GM11168 (cell line): ENCODE measurements around the gene APIP.

ENCODE experiments used
- in situ Hi-C: fragments of 300-500 bp; cut with MboI; formaldehyde crosslinking; loops from one replicate; pipeline ENCODE4 v1.12.0; 2022; ENCODE audit warnings: low sequenced_read_pairs; ENCODE audit not compliant: unreplicated experiment

APIP gene

DNA sequence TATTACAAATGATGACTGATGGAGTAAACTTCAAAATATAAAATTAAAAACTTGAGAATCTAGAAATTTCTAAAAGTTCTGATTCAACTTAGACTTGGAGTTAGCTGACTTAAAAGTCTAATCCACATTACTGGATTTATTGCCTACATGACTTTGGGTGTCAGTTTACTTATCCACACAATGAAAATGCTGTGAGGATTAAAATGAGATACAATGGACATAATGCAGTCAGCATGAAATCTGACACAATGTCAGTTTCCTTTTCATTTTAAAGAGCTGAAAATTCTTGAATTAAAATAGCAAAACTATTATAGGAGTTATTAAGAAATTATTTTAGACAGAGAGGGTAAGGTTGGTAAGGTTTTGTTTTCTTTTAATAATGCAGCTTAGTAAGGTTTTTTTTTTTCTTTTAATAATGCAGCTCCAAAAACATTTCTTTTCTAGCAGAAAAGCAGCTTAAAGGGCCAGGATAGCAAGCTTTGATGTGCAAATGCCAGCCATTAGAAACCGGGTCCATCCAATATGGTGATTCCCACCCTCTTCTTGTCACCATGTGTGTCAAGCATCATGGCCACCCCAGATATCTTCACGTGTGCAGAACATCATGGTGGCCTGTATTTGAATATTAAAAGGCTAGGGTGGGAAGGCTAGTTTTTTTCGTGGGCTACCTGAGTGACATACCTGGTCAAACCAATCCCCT, 18.9 kb downstream of the APIP start:
- in situ Hi-C loops, result loop anchor here (10.0 kb wide), 1 partner anchor 313 kb away; no protein-coding TSS in a partner anchor

DNA sequence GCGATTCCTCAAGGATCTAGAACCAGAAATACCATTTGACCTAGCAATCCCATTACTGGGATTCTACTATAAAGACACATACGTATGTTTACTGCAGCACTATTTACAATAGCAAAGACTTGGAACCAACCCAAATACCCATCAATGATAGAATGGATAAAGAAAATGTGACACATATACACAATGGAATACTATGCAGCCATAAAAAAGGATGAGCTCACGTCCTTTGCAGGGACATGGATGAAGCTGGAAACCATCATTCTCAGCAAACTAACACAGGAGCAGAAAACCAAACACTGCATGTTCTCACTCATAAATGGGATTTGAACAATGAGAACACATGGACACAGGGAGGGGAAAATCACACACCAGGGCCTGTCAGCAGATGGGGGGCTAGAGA, 20.0 kb downstream of the APIP start:
- in situ Hi-C loops, result loop anchor here (10.0 kb wide), 1 partner anchor 311 kb away; no protein-coding TSS in a partner anchor

DNA sequence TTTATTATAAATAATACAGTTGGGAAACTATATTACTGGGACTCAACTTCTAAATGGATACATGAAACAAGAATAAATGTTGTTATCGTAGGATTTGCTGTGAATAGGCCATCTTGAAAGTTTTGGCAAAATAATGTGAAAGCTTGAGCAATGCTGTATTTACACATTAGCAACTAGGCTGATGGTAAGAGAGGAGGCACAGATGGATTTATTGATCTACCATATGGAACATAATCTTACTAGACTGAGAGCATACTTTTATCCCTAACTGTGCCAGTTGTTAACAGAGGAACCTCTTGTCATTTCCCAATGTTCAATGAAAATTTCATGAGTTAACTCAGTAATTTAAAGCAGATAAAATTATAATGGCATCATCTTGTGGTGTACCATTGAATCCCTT, 22.8 kb downstream of the APIP start:
- in situ Hi-C loops, result loop anchor here (10.0 kb wide), 1 partner anchor 309 kb away; no protein-coding TSS in a partner anchor

DNA sequence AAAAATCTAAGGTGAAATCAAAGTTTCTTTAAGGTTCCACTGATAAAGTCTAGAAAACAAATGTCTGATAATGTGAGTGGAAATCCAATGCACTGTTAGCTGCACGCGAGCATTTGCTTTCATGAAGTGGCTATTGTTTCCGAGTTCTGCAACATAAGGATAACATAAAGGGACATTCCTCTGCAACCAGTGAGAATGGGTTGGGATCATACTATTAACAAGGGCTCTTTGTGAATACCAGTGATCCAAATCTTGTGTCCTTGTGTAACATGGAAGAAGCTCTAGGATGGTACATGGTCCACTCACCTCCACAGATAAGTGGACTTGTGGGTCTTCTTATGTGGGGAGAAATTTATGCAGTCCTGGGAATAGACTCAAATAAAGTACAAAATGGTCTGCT, 24.6 kb downstream of the APIP start:
- in situ Hi-C loops, result loop anchor here (10.0 kb wide), 1 partner anchor 307 kb away; no protein-coding TSS in a partner anchor

DNA sequence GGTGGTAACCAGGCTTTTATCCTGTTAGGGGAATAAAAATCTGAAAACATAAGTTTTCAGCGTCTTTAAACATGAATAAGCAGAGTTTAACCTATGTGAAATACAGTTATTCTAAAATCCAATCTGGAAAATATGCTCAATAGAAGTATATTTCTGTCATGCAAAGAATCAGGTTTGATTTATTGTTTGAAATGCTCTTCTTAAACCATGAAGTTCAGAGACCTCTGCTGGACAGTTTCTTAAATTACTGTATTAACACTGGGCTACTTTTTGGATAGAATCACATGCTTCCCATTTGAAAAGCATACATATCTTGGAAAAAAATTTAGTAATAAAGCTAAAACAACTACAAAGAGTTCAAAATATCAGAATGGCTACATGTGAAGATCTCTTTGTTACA, 25.4 kb downstream of the APIP start:
- in situ Hi-C loops, result loop anchor here (10.0 kb wide), 1 partner anchor 306 kb away; no protein-coding TSS in a partner anchor

DNA sequence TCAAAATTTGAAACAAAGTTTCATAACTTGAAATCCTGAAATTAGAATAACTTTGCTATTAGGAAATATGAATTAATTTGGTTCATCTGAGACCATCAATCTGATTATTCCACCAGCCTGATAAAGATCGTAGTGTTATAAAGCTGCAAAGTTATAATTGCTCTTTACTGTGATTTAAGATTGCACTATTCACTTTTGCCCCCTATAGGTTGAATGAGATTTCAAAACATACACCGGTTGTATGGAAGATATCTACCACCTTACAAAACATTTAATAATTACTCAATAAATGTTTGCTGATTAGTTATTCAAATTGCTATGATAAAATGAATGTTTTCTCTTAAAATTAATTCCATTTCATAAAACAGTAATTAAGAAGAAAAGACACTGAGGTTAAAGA, 26.1 kb downstream of the APIP start:
- in situ Hi-C loops, result loop anchor here (10.0 kb wide), 1 partner anchor 305 kb away; no protein-coding TSS in a partner anchor

DNA sequence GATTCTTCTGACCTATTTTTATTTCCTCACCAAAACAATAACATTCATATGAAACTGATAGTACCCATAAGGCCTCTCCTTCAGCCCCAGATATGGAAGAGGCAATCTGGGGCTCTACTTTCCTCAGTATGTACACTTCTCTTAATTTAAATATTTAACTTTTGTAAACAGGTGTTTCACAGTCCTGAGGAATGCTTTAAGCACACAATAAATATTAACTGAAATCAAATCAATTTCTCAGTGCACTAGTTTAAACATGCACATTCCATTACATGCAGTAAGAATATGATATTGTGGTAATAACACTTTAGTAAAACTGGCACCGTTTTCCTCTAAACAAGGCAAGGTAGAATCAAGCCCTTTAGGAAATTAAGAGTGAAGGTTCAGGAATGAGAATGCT, 28.9 kb downstream of the APIP start:
- in situ Hi-C loops, result no loop called here

DNA sequence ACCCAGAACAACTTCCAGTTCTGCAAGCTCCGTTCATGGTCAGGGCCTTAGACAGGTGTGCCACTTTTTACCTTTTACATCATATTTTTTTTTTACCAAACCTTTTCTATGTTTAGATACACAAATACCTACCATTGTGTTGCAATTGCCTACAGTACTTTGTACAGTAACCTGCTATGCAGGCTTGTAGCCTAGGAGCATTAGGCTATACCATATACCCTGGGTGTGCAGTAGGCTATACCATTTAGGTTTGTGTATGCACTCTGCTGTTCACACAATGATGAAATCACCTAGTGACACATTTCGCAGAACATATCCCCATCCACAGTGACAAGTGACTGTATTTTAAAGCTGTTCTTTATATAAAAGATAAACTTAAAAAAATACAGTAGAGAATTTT, 29.6 kb downstream of the APIP start:
- in situ Hi-C loops, result no loop called here

DNA sequence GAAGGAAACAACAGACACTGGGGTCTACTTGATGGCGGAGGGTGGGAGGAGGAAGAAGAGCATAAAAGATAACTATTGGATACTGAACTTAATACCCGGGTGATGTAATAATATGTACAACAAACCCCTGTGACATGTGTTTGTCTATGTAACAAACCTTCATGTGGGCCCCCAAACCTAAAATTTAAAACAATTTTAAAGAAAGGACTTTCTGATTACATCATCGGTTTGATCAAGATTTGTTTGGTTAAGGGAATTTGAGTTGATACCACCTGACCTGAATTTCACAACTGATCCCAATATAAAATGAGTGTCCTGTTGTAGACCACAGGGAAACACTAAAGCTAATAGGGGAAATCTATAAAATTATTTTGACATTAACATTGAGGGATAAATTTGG, 34.3 kb downstream of the APIP start:
- in situ Hi-C loops, result no loop called here

DNA sequence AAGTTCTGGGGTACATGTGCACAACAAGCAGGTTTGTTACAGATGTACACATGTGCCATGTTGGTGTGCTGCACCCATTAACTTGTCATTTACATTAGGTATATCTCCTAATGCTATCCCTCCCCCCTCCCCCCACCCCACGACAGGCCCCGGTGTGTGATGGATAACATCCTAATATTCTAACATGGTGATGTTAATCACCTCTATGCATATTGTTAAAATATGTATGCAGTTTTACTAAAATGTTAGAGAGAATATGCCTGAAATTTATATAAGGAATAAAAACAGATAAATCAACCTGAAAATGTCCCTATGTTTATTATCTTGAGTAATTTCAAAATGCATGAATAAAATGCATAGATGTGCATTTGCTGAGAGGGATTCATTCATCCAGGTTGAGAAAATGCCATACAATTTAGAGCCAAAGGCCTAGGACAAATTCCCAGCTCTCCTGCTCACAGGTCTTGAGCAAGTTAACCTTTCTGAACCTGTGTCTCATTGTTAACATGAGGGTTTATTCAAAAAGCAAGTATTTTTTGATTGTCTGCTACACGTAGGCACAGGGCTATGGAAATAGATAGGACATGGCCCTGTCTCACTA, 38.7 kb downstream of the APIP start:
- in situ Hi-C loops, result no loop called here

DNA sequence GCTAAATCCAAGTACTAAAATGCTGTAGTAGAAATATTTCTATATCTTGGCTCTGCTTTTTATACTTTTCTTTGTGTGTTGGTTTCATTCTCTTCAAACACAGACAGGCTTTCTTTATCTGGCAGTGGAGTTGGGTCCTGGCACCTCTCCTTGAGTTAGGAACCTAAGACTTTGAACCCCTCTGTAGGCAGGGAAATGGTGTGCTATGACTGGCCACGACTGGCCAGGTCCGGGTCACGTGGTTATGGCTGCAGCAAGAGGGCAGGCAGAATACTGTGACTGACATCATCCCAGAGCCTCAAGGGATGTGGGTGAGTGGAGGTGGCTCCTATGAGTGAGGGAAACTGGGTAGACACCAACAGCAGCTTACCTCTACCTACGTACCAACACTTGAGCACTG, 42.0 kb downstream of the APIP start:
- in situ Hi-C loops, result no loop called here

DNA sequence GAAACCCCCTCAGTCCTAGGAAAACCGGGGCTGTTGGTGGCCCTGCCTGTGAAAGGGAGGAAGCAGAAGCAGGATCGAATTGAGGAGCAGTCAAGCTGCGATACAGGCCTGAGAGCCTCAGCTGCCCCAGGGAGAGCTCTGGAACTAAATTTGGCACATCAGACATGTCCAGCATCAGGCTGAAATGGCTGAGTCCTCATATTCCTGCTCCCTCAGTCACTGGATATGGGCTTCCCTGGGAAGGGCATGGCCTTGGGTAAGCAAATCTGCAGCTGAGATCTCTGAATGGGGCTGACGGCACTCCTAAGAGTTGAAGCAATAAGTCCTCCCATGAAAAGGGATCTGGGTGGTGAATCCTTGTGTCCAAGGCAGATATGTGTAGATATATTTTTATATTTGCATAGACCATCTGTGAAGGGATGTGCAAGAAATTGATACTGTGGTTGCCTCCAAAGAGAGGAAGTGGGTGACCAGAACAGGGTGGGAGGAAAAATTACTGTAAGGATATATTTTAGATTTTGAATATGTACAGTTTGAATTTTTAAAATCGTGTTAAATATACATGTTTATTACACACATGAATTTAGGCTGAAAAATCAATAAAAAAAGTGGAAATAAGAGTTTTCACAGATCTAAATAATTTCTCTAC, 45.5 kb downstream of the APIP start:
- in situ Hi-C loops, result no loop called here

DNA sequence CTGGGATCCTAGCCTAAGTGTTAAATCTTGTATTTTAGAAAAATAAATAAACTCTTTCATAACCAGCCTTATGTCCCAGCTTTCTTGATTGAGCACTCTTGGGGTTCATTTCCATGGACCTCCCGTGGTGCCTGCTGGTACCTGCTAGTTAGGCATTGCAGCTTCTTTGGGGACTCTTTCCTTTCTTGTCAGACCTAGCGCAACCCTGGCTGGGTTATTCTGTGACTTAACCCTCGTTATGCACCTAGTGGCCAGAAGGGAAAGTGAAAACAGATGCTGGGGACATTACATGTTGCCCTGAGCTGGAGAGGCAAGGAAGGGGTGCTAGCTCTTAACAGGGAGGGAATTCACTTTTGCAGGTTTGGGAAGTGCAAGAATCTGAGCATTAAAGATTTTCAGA, 46.8 kb downstream of the APIP start:
- in situ Hi-C loops, result no loop called here

DNA sequence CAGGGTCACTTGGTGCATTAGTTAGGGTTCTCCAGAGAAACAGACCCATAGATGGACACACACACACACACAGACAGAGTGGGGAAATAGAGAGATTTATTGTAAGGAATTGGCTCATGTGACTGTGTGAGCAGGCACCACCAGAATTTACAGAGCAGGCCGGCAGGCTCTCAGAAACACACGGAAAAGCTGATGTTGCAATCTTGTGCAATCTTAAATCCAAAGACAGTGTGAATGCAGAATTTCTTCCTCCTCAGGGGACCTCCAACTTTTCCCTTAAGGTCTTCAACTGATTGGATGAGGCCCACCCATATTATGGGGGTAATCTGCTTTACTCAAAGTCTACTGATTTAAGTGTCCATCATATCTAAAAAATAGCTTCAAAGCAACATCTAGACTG, 49.8 kb downstream of the APIP start:
- in situ Hi-C loops, result no loop called here

DNA sequence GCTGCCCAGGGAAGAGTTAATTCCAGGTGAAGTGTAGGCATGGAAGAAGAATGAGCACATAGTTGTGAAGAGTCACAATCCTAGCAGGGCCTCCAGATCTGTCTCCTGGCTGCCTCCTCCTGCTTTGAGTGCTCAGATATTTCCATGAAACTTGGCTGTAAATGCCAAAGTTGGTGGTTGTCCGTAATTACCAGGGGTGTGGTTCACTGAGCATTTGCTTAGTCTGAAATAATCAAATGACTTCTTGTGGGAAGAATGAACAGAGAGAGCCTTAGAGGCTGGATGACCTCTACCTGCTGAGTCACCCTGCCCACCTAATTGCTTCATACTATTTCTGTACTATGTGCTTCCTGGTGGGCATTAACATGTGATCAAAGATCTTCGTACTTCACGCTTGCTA, 50.9 kb downstream of the APIP start:
- in situ Hi-C loops, result no loop called here

DNA sequence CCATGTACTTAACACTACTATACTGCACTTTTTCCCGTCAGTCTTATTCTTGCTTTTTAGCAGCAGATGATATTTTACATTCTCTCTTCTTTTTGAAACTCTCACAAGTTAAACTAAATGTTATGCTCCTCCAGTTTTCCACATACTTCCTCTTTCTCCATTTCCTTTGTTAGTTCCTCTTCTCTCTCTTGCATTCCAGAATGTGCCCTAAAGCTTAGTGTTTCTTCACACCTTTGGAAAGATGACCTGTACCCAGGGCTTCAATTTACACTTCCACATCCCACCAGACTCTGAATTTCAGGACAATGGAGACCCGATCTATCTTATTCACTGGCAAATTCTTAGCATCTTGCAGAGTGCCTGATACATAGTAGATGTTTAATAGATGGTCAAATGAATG, 51.8 kb downstream of the APIP start:
- in situ Hi-C loops, result no loop called here

DNA sequence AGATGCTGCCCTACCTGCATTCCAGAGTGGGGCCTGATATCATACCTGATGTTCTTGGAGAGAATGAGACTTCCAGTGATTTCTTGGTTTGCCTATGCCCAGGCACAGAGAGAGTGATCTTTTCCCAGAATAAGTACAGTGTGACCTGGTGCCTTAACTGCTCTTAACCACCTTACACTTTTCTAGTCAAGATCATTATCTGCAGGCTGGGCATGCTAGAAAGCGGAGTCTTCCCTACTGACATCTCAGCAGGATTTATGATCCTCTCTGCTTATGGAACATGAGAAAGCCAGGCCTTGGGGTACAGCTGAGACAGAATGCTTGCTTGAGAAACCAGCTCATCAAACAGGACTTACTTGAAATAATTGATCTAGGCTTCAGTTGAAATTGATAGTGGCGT, 53.1 kb downstream of the APIP start:
- in situ Hi-C loops, result no loop called here

DNA sequence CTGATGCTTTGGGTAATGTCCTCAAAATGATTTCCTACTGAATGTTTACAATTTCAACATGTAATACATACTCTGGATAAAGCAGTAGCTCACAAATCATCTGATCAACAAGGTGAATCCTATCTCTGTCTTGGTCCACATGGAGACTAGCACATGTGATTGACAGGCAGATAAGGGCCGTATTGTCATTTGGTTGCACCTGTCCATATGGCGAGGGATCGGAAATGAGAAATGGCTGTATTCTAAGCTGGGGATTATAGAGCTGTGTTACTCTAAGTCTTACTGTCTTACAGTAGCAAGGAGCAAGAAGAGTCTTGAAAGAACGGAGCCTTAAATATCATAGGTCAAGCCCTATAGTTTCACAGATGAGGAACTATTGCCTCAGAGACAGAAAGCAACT, 55.7 kb downstream of the APIP start:
- in situ Hi-C loops, result no loop called here

DNA sequence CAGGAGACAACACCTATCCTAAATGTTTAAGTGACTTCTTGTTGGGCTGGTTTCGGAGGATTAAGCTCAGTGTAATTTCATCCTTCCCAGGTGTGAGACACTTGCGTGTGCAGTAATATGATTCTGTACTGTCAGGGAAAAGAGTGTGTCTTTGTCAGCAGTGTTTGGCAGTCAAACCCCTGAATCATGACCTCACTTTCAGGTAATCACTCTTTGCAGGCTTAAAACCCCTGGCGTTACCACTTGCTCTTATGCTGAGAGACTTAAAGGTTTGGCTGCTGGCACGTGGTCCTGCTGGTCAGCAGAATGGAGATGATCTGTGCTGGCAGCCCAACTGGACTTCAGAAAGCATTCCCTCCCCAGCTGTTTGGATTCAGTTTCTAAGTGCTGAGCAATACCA, 56.1 kb downstream of the APIP start:
- in situ Hi-C loops, result no loop called here

DNA sequence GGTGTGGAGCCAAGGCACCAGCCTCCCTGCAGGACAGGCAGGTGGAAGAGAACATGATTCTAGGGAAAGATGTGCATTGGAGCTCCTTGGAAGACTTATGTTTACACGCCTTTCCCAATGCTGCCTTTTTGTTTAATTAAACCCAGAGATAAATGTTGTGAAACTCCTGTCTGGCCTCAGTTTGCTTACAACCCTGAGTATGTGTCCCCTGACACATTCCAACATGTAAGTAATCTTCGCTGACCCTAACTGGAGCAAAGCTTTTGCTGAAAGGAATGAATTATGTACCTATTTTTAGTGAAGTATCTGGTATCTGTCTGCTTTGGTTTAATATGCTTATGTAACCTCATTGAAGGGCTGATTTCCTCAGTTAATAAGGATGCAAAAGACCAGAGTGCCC, 56.7 kb downstream of the APIP start:
- in situ Hi-C loops, result no loop called here

DNA sequence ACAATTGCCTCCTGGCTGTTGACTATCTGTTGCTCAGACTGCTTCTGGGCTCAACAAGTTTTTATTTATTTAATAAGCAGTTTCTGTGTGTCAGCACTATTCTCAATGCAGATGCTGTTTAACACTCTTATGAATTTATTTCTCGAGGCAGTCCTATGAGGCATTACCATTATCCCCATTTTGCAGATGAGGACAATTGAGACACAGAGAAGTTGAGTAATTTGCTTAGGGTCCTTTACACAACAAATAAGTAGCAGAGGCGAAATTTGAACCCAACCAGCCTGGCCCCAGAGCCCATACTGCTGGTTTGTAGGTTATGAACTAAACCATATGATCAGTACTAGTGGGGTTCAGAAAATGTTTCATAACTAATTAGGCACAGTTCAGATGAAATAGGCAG, 58.7 kb downstream of the APIP start:
- in situ Hi-C loops, result no loop called here
